HG02973 (cell line): ENCODE results near the gene SFTPA2.
"Not testable (repeated sequence)": the region's sequence is repeated elsewhere in the genome, so short reads cannot be mapped to it uniquely, and the experiment has no call there.

ENCODE experiments used
- ATAC-seq: cut with Tn5 transposase; IDR thresholded peaks from one replicate; pipeline ENCODE4 v1.9.1; 2021; ENCODE audit warnings: moderate library complexity; ENCODE audit not compliant: unreplicated experiment

The SFTPA2 gene

DNA sequence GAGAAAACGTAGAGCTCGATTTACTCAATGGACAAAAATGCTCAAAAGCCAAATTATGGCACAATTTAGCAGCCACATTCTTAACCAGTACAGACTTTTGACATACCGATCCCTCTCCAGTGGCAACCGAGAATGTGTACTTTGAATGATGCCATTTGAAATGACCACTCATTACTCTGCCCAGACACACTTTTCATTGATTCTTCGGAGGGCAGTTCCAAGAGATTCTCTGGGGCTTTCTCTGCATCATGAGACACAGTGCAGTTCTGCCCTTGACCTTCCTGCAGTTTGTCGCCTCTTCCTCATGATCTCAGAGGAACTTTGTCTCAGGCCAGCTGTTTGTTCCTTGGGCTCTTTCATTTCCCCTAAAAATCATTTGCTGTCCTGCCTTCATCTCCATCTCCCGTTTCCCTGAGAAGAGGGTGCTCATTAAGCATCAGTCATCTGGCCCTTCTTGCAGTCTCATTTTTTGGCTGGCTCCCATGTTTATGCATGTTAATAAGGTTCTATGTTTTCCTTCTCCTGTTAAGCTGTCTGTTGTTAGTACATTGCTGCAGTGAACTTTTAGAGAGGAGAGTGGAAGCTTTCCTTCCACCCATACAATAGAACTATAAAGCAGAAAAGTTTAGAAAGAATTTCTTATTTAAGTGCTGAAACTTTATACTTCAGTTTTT lies 43.5 kb downstream of the SFTPA2 start:
- ATAC-seq: not testable (repeated sequence)

DNA sequence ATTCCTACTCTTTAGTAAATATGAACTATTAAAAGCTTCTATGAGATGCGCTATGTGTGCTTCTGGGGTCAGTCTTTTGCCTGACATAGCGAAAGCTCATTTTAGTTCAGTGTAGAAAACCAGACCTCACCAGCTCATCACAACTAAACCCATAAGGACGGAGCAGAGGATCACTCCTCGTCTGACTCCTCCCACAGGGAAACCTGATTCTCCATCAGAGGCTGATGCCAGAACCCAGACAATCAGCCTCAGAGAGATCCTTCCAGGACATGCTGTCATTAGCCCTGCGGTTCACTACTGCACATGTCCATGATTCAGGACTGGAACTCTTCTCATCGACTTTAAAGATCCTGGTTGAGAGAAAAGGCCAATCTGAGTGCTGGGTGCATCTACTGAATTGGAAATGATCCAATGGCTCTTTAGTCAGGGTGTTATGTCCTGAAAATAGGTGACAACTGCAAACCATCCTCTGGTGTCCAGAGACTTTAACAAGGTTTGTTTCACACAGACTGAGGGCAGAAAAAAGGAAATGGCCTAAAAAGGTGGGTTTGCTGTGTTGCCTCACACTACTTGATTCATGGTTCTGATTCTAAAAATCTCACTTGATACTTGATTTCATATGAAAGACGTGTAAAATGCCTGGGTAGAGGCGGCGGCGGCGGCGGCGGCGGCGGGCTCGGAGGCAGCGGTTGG lies 48.2 kb downstream of the SFTPA2 start, which contains the start of gene EIF5AL1:
Gene EIF5AL1 (plus strand): TSS at position 643 of the 693 bp plus-strand sequence. CDS start 117 bp downstream, outside the sequence.
- ATAC-seq: not testable (repeated sequence)

DNA sequence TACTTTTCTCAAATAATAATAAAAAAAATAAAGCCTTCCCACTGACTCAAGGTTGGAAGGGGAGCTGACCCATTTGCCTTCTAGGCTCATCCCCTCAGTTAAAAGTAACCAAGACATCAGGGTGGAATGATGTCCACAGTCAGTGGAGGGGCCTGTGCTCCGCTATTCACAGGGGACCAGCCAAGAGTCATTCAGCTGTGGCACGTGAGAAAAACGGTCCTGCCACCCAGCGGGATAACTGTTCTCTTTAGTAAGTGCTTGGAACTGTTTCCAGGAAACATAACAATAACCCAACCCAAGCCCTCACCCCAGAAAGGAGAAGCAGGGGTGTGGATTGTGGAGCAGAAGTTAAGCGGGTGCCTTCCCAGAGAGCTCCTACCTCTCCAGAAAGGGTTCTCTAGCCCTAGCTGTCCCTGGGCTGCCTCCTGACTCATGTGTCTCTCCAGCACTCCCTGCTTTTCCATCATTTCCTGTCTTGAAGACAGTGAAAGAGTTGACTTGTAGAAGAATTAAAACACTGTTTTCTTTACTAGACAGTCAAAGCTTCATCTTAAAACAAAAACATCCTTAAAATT lies 50.2 kb downstream of the SFTPA2 start:
- not testable (repeated sequence) for ATAC-seq

DNA sequence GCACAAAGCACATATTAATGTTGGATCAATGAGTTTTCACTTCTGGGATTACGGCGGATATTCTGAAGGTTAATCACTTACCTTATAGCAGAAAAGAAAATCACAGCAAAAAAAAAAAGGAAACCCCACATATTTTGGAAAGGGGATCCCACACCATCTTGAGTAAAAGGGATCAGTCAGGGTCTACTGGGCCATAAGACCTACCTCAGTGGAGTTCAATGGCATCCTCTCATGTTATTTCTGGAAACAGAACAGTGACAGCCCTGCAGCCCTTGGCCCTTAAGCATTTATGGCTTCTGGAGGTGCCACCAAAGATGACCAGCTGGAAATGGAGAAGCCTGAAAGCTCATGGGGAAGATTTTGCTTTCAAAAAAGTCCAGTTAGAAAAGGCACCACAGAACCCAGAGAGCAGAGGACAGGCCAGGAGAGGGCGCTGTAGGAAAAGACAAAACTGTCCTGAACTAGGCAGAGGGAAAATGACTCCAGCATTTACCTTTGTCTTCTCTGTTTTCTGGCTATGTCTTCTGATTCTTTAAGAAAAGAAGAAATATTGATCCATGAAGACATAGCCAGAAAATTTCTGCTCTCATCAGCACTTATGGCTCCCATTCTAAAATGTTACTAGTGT lies 50.8 kb downstream of the SFTPA2 start:
- not testable (repeated sequence) for ATAC-seq

DNA sequence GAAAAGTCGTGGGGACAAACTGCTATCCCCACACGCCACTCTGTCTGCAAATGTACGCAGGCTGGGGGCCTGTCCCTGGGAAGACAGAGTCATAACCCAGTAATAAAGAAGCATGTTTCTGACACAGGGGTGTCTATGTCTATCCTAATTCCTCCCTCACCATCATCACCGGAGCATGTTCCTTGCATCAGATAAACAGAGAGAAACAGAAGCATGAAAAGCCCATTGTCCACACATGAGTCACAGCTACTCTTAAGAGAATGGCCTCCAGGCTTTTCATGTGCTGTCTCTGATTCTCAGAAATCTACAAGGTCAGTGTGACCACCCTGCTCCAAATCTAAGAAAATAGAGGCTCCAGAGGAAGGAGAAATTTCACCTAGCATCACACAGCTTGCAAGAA lies 52.0 kb downstream of the SFTPA2 start:
- ATAC-seq: not testable (repeated sequence)

DNA sequence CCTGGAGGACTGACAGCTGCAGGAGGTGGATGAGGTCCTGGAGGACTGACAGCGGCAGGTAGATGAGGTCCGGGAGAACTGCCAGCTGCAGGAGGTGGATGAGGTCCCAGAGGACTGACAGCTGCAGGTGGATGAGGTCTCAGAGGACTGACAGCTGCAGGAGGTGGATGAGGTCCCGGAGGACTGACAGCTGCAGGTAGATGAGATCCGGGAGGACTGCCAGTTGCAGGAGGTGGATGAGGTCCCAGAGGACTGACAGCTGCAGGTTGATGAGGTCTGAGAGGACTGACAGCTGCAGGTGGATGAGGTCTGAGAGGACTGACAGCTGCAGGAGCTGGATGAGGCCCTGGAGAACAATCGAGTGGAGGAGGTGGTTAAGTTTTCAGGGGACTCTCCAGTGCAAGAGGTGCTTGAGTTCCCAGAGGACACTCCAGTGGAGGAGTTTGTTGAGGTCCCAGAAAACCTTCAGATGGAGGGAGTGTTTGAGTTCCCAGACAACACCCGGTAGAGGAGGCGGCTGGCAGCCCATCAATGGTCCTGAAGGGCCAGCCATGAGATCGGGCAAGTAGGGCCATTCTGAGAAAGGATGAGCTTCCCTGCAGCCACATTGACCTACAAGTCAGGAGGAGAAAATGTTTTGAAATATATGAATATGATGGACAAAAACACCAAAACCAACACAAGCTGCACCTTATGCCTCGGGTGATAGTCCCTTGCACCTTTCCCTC lies 52.6 kb downstream of the SFTPA2 start:
- ATAC-seq: no peak
